Astrocyte (in vitro differentiated cells and primary cell): ENCODE results near the gene GJD4. TPM values are rescaled to one million over a fixed set of nuclear protein-coding genes. Genes with fewer than 3 reads are reported as not detected.
A peak's percentile ranks its signal among the peaks of the same experiment; 100 is the strongest.

Source experiments
- DNase-seq: peaks from one replicate; pipeline ENCODE4 v3.0.0-alpha.2; 2010; ENCODE audit warnings: low read depth
- FAIRE-seq: peaks from 2 replicates; lab custom pipeline; 2011; peaks lifted over from hg19 to GRCh38; lab: Jason Lieb, UNC
- H2AFZ ChIP-seq: 2 replicates; pipeline ENCODE4 v1.6.0; 2012; ENCODE audit warnings: low read depth, low read length, inconsistent platforms
- H3K27ac ChIP-seq: 2 replicates; pipeline ENCODE4 v1.5.1; 2011; ENCODE audit warnings: low read depth, low read length, inconsistent platforms
- H3K27me3 ChIP-seq: 2 replicates; pipeline ENCODE4 v1.6.0; 2011; ENCODE audit warnings: low read length, inconsistent platforms; ENCODE audit not compliant: insufficient read depth
- H3K36me3 ChIP-seq: 2 replicates; pipeline ENCODE4 v1.5.1; 2011; ENCODE audit warnings: low read length, inconsistent platforms; ENCODE audit not compliant: insufficient read depth
- H3K4me1 ChIP-seq: 2 replicates; pipeline ENCODE4 v1.5.1; 2011; ENCODE audit warnings: low read length, inconsistent platforms; ENCODE audit not compliant: insufficient read depth
- H3K4me2 ChIP-seq: 2 replicates; pipeline ENCODE4 v1.6.0; 2012; ENCODE audit warnings: low read length, inconsistent platforms
- H3K4me3 ChIP-seq: 2 replicates; pipeline ENCODE4 v1.5.1; 2011; ENCODE audit warnings: low read depth, mild to moderate bottlenecking, low read length, inconsistent platforms; ENCODE audit not compliant: insufficient read depth
- H3K79me2 ChIP-seq: 2 replicates; pipeline ENCODE4 v1.6.0; 2012; ENCODE audit warnings: mild to moderate bottlenecking, low read length, inconsistent platforms; ENCODE audit not compliant: insufficient read depth
- H3K9ac ChIP-seq: 2 replicates; pipeline ENCODE4 v1.6.0; 2012; ENCODE audit warnings: mild to moderate bottlenecking, low read length, inconsistent platforms
- H3K9me3 ChIP-seq: 2 replicates; pipeline ENCODE4 v1.5.1; 2012; ENCODE audit warnings: low read depth, mild to moderate bottlenecking, low read length, inconsistent platforms; ENCODE audit not compliant: insufficient read depth
- H4K20me1 ChIP-seq: 2 replicates; pipeline ENCODE4 v1.6.0; 2012; ENCODE audit warnings: low read length, inconsistent platforms; ENCODE audit not compliant: insufficient read depth
- H3K27ac Mint-ChIP-seq: one replicate; pipeline ENCODE4 v1.8.0; 2021; ENCODE audit warnings: mild to moderate bottlenecking, mixed read lengths; ENCODE audit not compliant: unreplicated experiment
- H3K27me3 Mint-ChIP-seq: one replicate; pipeline ENCODE4 v1.8.0; 2021; ENCODE audit warnings: low read depth, mixed read lengths; ENCODE audit not compliant: unreplicated experiment
- H3K36me3 Mint-ChIP-seq: one replicate; pipeline ENCODE4 v1.8.0; 2021; ENCODE audit warnings: low read depth, mixed read lengths; ENCODE audit not compliant: unreplicated experiment
- H3K4me1 Mint-ChIP-seq: one replicate; pipeline ENCODE4 v1.8.0; 2021; ENCODE audit warnings: low read depth, mixed read lengths; ENCODE audit not compliant: unreplicated experiment
- H3K4me3 Mint-ChIP-seq: one replicate; pipeline ENCODE4 v1.8.0; 2021; ENCODE audit warnings: mild to moderate bottlenecking, moderate library complexity, mixed read lengths; ENCODE audit not compliant: unreplicated experiment
- H3K9me3 Mint-ChIP-seq: one replicate; pipeline ENCODE4 v1.8.0; 2021; ENCODE audit warnings: mild to moderate bottlenecking, mixed read lengths; ENCODE audit not compliant: unreplicated experiment
- EZH2 ChIP-seq: IDR thresholded peaks from 2 replicates; pipeline ENCODE4 v1.6.1; 2012; ENCODE audit warnings: mild to moderate bottlenecking, low read length, inconsistent platforms; ENCODE audit not compliant: insufficient read depth
- total RNA-seq: library from RNA; stranded (reverse); gene quantifications from 2 replicates; pipeline ENCODE4 v1.2.1, GENCODE V29; 2021
- TF ChIP-seq, protein P1 (sequence below): IDR thresholded peaks from 2 replicates; pipeline ENCODE4 v1.5.1; 2011; ENCODE audit warnings: low read depth, mild to moderate bottlenecking, inconsistent platforms, low read length, moderate library complexity; ENCODE audit not compliant: insufficient read depth

Gene GJD4
- total RNA-seq, 1 donor from 2014 or later = not detected

DNA sequence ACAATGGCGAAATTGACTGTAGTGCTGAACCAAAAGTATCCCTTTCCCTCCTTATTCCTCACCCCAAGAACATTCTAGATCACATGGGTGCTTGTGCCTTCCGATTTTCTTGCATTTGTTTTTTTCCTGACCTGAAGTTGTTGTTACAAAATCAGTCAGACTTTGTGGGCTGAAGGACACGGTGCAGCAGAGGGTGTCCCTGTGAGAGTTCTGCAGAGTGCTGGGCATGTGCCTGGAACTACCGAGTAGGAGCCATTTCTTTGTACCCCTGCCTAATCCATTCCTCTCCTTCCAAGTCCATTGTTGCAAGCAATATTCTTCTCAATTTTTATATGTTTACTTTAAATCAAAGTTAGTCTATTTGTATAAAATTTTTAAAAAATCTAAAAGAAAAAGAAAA lies 35.3 kb upstream of the GJD4 start:
- H3K27me3 ChIP-seq = no peaks in the 10 kb centered on the region
- no peak overlapping the region for H3K27ac Mint-ChIP-seq
- TF ChIP-seq, protein P1, sequence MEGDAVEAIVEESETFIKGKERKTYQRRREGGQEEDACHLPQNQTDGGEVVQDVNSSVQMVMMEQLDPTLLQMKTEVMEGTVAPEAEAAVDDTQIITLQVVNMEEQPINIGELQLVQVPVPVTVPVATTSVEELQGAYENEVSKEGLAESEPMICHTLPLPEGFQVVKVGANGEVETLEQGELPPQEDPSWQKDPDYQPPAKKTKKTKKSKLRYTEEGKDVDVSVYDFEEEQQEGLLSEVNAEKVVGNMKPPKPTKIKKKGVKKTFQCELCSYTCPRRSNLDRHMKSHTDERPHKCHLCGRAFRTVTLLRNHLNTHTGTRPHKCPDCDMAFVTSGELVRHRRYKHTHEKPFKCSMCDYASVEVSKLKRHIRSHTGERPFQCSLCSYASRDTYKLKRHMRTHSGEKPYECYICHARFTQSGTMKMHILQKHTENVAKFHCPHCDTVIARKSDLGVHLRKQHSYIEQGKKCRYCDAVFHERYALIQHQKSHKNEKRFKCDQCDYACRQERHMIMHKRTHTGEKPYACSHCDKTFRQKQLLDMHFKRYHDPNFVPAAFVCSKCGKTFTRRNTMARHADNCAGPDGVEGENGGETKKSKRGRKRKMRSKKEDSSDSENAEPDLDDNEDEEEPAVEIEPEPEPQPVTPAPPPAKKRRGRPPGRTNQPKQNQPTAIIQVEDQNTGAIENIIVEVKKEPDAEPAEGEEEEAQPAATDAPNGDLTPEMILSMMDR = no peak
- TF ChIP-seq EZH2 = no peak
- H3K9me3 ChIP-seq = no peaks in the 10 kb centered on the region
- peaks cover 31% of the 10 kb centered on the region for H3K4me1 ChIP-seq
- H3K9me3 Mint-ChIP-seq = no peaks in the 10 kb centered on the region
- no peak for DNase-seq
- peaks cover 4% of the 10 kb centered on the region for H3K79me2 ChIP-seq
- H3K4me3 ChIP-seq = no peak overlapping the region
- H3K36me3 Mint-ChIP-seq = peaks cover 6% of the 10 kb centered on the region
- H3K27ac ChIP-seq = no peak overlapping the region
- peaks cover 8% of the 10 kb centered on the region for H3K4me1 Mint-ChIP-seq
- H2AFZ ChIP-seq = no peak overlapping the region
- H4K20me1 ChIP-seq = no peaks in the 10 kb centered on the region
- no peak overlapping the region for H3K4me3 Mint-ChIP-seq
- no peak overlapping the region for H3K9ac ChIP-seq
- no peaks in the 10 kb centered on the region for H3K27me3 Mint-ChIP-seq
- no peak for FAIRE-seq
- H3K36me3 ChIP-seq = no peaks in the 10 kb centered on the region
- H3K4me2 ChIP-seq = no peak overlapping the region

DNA sequence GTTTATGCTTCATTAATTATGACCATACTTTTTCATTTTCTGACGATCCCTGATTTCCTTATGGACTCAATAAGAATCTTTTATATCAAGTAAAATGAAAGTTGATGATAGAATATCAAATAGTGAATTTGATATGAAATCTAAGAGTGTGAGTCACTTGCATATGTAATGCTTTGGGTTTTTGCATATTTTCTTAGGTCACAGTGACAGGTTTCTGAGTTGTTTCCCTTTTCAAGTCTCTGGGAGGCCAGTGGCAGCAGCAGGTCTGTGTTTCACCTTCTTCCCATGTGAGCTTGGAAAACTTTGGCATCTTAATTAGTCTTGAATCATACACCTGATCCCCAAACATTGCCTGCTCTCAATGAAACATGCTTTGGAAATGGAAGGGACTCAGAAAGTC lies 34.7 kb upstream of the GJD4 start:
- peaks cover 10% of the 10 kb centered on the region for H3K36me3 Mint-ChIP-seq
- no peaks in the 10 kb centered on the region for H3K36me3 ChIP-seq
- H3K27me3 Mint-ChIP-seq = no peaks in the 10 kb centered on the region
- H3K27ac ChIP-seq = peak overlapping the region; percentile 30
- H3K4me1 ChIP-seq = peaks cover 29% of the 10 kb centered on the region
- TF ChIP-seq, protein P1 = no peak
- TF ChIP-seq EZH2 = no peak
- H2AFZ ChIP-seq = no peak overlapping the region
- H3K4me1 Mint-ChIP-seq = peaks cover 13% of the 10 kb centered on the region
- no peaks in the 10 kb centered on the region for H3K9me3 ChIP-seq
- no peak overlapping the region for H3K9ac ChIP-seq
- no peak overlapping the region for H3K4me3 Mint-ChIP-seq
- no peaks in the 10 kb centered on the region for H4K20me1 ChIP-seq
- no peak overlapping the region for H3K27ac Mint-ChIP-seq
- no peaks in the 10 kb centered on the region for H3K27me3 ChIP-seq
- H3K4me2 ChIP-seq = no peak overlapping the region
- peak; percentile 40 for DNase-seq
- H3K79me2 ChIP-seq = no peaks in the 10 kb centered on the region
- H3K9me3 Mint-ChIP-seq = peaks cover under 1% of the 10 kb centered on the region
- no peak overlapping the region for H3K4me3 ChIP-seq
- no peak for FAIRE-seq

DNA sequence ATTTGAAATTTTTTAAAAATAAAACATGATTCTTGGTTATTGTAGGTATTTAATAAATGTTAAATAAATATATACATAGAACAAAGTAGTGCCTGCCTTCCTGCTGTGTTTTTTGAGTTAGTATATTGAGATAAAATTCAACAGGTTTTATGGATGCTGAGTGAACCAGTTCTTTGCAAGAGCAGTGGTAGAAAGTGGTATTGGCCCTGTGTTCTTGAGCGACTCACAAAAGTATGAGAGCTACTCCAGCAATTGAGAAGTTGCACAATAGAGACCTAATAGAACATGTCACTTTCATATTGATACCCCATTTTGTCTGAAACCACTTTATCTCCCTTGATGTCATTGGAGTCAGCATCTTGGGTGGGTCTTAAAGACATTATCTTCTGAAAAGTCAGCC lies 32.6 kb upstream of the GJD4 start:
- Mint-ChIP-seq H3K4me3 (no peak overlapping the region), H3K36me3 (peaks cover 10% of the 10 kb centered on the region), H3K4me1 (peaks cover 13% of the 10 kb centered on the region), H3K27me3 (no peaks in the 10 kb centered on the region), H3K9me3 (peaks cover 2% of the 10 kb centered on the region), H3K27ac (no peak overlapping the region)
- no peak overlapping the region for H3K4me3 ChIP-seq
- H3K9me3 ChIP-seq = no peaks in the 10 kb centered on the region
- H3K79me2 ChIP-seq = no peaks in the 10 kb centered on the region
- no peak overlapping the region for H3K9ac ChIP-seq
- H3K36me3 ChIP-seq = no peaks in the 10 kb centered on the region
- H3K4me2 ChIP-seq = no peak overlapping the region
- FAIRE-seq (no peak), DNase-seq (no peak)
- TF ChIP-seq, protein P1 = no peak
- TF ChIP-seq EZH2 = no peak
- H2AFZ ChIP-seq = no peak overlapping the region
- H3K4me1 ChIP-seq = peaks cover 30% of the 10 kb centered on the region
- H4K20me1 ChIP-seq = no peaks in the 10 kb centered on the region
- no peak overlapping the region for H3K27ac ChIP-seq
- H3K27me3 ChIP-seq = no peaks in the 10 kb centered on the region
